ENCODE measurements around the gene HOOK2.

- no peak for TF ChIP-seq CTCF (IDR thresholded peaks at IDR 0.05 in 2 of 3, conservative IDR thresholded peaks at IDR 0.05 in 1 of 3; ENCODE audit: borderline replicate concordance in 1 of 3, insufficient read depth in 1 of 3, low read depth in 2 of 3, low read length in 2 of 3)
- no peak for TF ChIP-seq POLR2A (IDR thresholded peaks at IDR 0.05; ENCODE audit: borderline replicate concordance, extremely low read depth, insufficient read depth, insufficient read length)
- no peak for TF ChIP-seq POLR2AphosphoS5 (IDR thresholded peaks at IDR 0.05; ENCODE audit: low read depth, low read length)
- TF ChIP-seq MAX (IDR thresholded peaks at IDR 0.05): no peak
- TF ChIP-seq CEBPB (IDR thresholded peaks at IDR 0.05; ENCODE audit: low read depth): no peak
- TF ChIP-seq ZNF274 (IDR thresholded peaks at IDR 0.05; ENCODE audit: low read depth, low read length): no peak
- no peak for TF ChIP-seq EZH2 (IDR thresholded peaks at IDR 0.05)
Measured at GRCh38 chr19:12794196-12794941, 19.0 kb upstream of the HOOK2 start.

Data from HCT116 (cell line).